PC-3 (cell line): ENCODE results near the gene LRRC8E.

ENCODE experiments used
- CTCF ChIP-seq: fragments of 300-600 bp; sonication (generic); conservative IDR thresholded peaks from 2 replicates; pipeline ENCODE4 v1.5.1; 2017; ENCODE audit warnings: antibody characterized with exemption, low read depth, mild to moderate bottlenecking, low read length
- EZH2 ChIP-seq: fragments of 300-600 bp; sonication (generic); IDR thresholded peaks from one replicate; pipeline ENCODE4 v1.6.1; 2017; ENCODE audit warnings: antibody characterized with exemption, mild to moderate bottlenecking, low read length; ENCODE audit not compliant: unreplicated experiment
- EZH2phosphoT487 ChIP-seq: fragments of 300-600 bp; sonication (generic); IDR thresholded peaks from 2 replicates; pipeline ENCODE4 v1.6.1; 2018; ENCODE audit warnings: mild to moderate bottlenecking, antibody characterized with exemption, low read length, borderline replicate concordance

- TF ChIP-seq CTCF (no peak), EZH2phosphoT487 (no peak), EZH2 (no peak)
Measured at GRCh38 chr19:7915250-7916102, 27.2 kb downstream of the LRRC8E start.
